ENCODE data around the gene KCNQ4. TPM values are rescaled to one million over a fixed set of nuclear protein-coding genes. Genes with fewer than 3 reads are reported as not detected.

KCNQ4 gene
- total and polyA plus RNA-seq, 2 of the 13 experiments (the other 11 are each of a cell fraction or from before 2014, with no cell fraction given): 0.02 to 0.09 TPM

DNA sequence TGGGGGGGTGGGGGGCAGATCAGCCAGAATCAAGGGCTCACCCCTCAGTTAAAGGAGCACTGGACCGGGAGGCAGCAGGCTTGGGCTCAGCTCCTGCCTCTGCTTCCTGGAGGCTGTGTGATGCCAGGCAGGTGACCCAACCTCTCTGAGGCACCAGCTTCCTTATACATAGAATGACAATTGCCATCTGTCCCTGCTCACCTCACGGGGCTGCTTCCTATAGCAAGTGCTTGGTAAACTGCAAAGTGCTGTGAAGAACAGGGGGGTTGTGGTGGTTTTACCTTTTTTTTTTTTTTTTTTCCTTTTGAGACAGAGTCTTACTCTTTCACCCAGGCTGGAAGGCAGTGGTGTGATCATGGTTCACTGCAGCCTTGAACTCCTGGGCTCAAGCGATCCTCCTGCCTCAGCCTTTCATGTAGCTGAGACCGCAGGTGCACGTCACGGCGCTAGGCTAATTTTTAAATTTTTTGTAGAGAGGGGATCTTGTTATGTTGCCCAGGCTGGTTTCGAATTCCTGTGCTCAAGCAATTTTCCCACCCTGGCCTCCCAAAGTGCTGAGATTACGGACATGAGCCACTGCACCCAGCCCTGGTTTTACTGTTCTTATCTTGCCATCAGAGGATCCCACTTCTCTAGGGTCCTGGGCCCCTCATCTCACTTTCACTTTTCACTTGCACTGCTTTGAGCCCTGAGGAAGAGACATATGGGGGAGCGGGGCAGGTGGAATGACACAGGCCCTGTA is 11.6 kb downstream of the KCNQ4 start:
- FAIRE-seq (no peak), ATAC-seq (no peak), DNase-seq (ENCODE audit: low spot score) (no peak)
- in situ Hi-C loops (cut with HindIII; ENCODE audit: extremely low pct_ligation_motif_present, low pct_unique_long_range_greater_than_20kb): no loop called here
- H4K20me1 ChIP-seq (ENCODE audit: insufficient read depth, low read length): no peaks in the 10 kb centered on the region
- POLR2A ChIA-PET: interaction anchor here (1.0 kb wide), 1 partner anchor 104 kb away, joined by 3 read pairs; the partner anchor contains the start of gene NFYC
- no peaks in the 10 kb centered on the region for H3K79me2 ChIP-seq (ENCODE audit: insufficient read depth, low read length)
- BruUV-seq (replicated peaks): no TSS peak
- WGBS (ENCODE audit: low lambda C conversion rate): 44% methylated on average over 9 of the region's 10 CpGs
- H3K9ac ChIP-seq (ENCODE audit: insufficient read depth, low read depth, low read length): no peak overlapping the region
- H3K4me1 ChIP-seq (ENCODE audit: insufficient read depth, low read length): peaks cover 33% of the 10 kb centered on the region
- no peak overlapping the region for H3K27ac ChIP-seq (ENCODE audit: extremely low read length, insufficient read depth, low read length)
- no peak overlapping the region; a peak in 1 of 6 replicates for H3K4me3 ChIP-seq (replicated peaks in 1 of 3; ENCODE audit: insufficient read depth in 1 of 3, low read depth in 2 of 3, low read length in 3 of 3)
- no peak overlapping the region for H2AFZ ChIP-seq (ENCODE audit: low read length)
- no peaks in the 10 kb centered on the region for H3K36me3 ChIP-seq (replicated peaks in 1 of 2; ENCODE audit: control insufficient read depth in 1 of 2, insufficient read depth in 2 of 2, low read length in 2 of 2)
- TF ChIP-seq FOXO1 (CRISPR knock-in tag; IDR thresholded peaks at IDR 0.05) (no peak), ZNF768 (CRISPR knock-in tag; IDR thresholded peaks at IDR 0.05) (peak; percentile 94)
- H3K27me3 ChIP-seq (ENCODE audit: control insufficient read depth in 1 of 2, insufficient read depth in 2 of 2, low read length in 2 of 2): peaks cover 0 to 36% of the 10 kb centered on the region in 2 experiments; a peak in 4 of 5 replicates
- peak overlapping the region; percentile 49; the same call in 1 of the 2 replicates for H3K4me2 ChIP-seq (ENCODE audit: low read depth, low read length)
- CTCF ChIA-PET (ENCODE audit: low intra/inter-chr PET ratio, low total read pairs): no interaction called here
- intact Hi-C loops (cut with micrococcal nuclease; ENCODE audit: unreplicated experiment): loop anchor here (10.0 kb wide), 1 partner anchor 50 kb away; no protein-coding TSS in a partner anchor
- no peaks in the 10 kb centered on the region for H3K9me3 ChIP-seq (ENCODE audit: low read length)

- intact Hi-C loops (cut with micrococcal nuclease; ENCODE audit: unreplicated experiment) (loop anchor here (10.0 kb wide), 1 partner anchor 49 kb away; no protein-coding TSS in a partner anchor), in situ Hi-C loops (cut with HindIII; ENCODE audit: extremely low pct_ligation_motif_present, low pct_unique_long_range_greater_than_20kb) (no loop called here)
- Histone ChIP-seq H3K4me1 (ENCODE audit: insufficient read depth, low read length) (peaks cover 33% of the 10 kb centered on the region), H3K27ac (ENCODE audit: extremely low read length, insufficient read depth, low read length) (no peak overlapping the region), H3K9ac (ENCODE audit: insufficient read depth, low read depth, low read length) (no peak overlapping the region), H3K4me2 (ENCODE audit: low read depth, low read length) (peak overlapping the region; percentile 49), H3K79me2 (ENCODE audit: insufficient read depth, low read length) (no peaks in the 10 kb centered on the region), H3K9me3 (ENCODE audit: low read length) (no peaks in the 10 kb centered on the region), H2AFZ (ENCODE audit: low read length) (no peak overlapping the region), H3K27me3 (ENCODE audit: control insufficient read depth in 1 of 2, insufficient read depth in 2 of 2, low read length in 2 of 2) (peaks cover 0 to 37% of the 10 kb centered on the region in 2 experiments; a peak in 4 of 5 replicates), H3K4me3 (replicated peaks in 1 of 3; ENCODE audit: insufficient read depth in 1 of 3, low read depth in 2 of 3, low read length in 3 of 3) (no peak overlapping the region), H4K20me1 (ENCODE audit: insufficient read depth, low read length) (no peaks in the 10 kb centered on the region), H3K36me3 (replicated peaks in 1 of 2; ENCODE audit: control insufficient read depth in 1 of 2, insufficient read depth in 2 of 2, low read length in 2 of 2) (no peaks in the 10 kb centered on the region)
- WGBS (ENCODE audit: low lambda C conversion rate): 30% methylated on average over 7 of the region's 13 CpGs
- ChIA-PET CTCF (ENCODE audit: low intra/inter-chr PET ratio, low total read pairs) (no interaction called here), POLR2A (interaction anchor here (1.0 kb wide), 1 partner anchor 105 kb away, joined by 3 read pairs; the partner anchor contains the start of gene NFYC)
- DNase-seq (ENCODE audit: low spot score) (no peak), ATAC-seq (peak; percentile 42), FAIRE-seq (peak; percentile 34)
- TF ChIP-seq ZNF629 (CRISPR knock-in tag; conservative IDR thresholded peaks at IDR 0.05) (0 out of 2 replicates have a peak, but pooled peaks have one; percentile 34), EHMT2 (IDR thresholded peaks at IDR 0.05; ENCODE audit: borderline replicate concordance, low read depth, low read length) (no peak)
- no TSS peak for BruUV-seq (replicated peaks)
These were observed 12.4 kb downstream of the KCNQ4 start for GRCh38 chr1:40795811-40796586.

Measured in HepG2 (cell line).